Activated naive CD4-positive, alpha-beta T cell treated with anti-CD3 and anti-CD28 coated beads for 36 hours (primary cell): ENCODE measurements around the gene BYSL. TPM values are rescaled to one million over a fixed set of nuclear protein-coding genes. Genes with fewer than 3 reads are reported as not detected.

Source experiments
- CTCF ChIA-PET: fragments of 350-600 bp; sonication (Branson Sonifier 250); formaldehyde crosslinking; loops from one replicate; lab custom pipeline; 2021; ENCODE audit warnings: antibody characterized with exemption; lab: Charles Lee
- DNase-seq: peaks from one replicate; pipeline ENCODE4 v3.0.0-alpha.2; 2020
- H3K27ac Mint-ChIP-seq: one replicate; pipeline ENCODE4 v1.8.0; 2021; ENCODE audit warnings: mild to moderate bottlenecking, mixed read lengths
- H3K27me3 Mint-ChIP-seq: one replicate; pipeline ENCODE4 v1.8.0; 2021; ENCODE audit warnings: low read depth, mixed read lengths
- H3K36me3 Mint-ChIP-seq: one replicate; pipeline ENCODE4 v1.8.0; 2021; ENCODE audit warnings: low read depth, mixed read lengths
- H3K4me1 Mint-ChIP-seq: one replicate; pipeline ENCODE4 v1.8.0; 2021; ENCODE audit warnings: low read depth, mixed read lengths
- H3K4me3 Mint-ChIP-seq: one replicate; pipeline ENCODE4 v1.8.0; 2021; ENCODE audit warnings: mild to moderate bottlenecking, moderate library complexity, mixed read lengths
- H3K9me3 Mint-ChIP-seq: one replicate; pipeline ENCODE4 v1.8.0; 2021; ENCODE audit warnings: mixed read lengths
- intact Hi-C: fragments of 100-400 bp; cut with micrococcal nuclease; formaldehyde crosslinking; loops from one replicate; pipeline ENCODE4 v1.15.1; 2023
- total RNA-seq, 2 experiments: library from RNA; stranded (reverse); gene quantifications; one replicate each; pipeline ENCODE4 v1.2.3, GENCODE V29; 2021

BYSL gene
- total RNA-seq, 2 experiments from 2014 or later: 49.8 TPM

GRCh38 chr6:41966961-41967311, 45.6 kb downstream of the BYSL start:
- H3K27ac Mint-ChIP-seq: peak overlapping the region; percentile 98
- no peak overlapping the region for H3K4me3 Mint-ChIP-seq
- H3K9me3 Mint-ChIP-seq: peaks cover 3% of the 10 kb centered on the region
- DNase-seq: peak; percentile 46
- peaks cover 91% of the 10 kb centered on the region for H3K4me1 Mint-ChIP-seq
- peaks cover 5% of the 10 kb centered on the region for H3K36me3 Mint-ChIP-seq
- CTCF ChIA-PET: interaction anchor here (1.7 to 3.1 kb wide), 2 partner anchors 10 to 25 kb away, joined by 7 to 10 read pairs; partner anchors contain the start of gene CCND3
- intact Hi-C loops: no loop called here
- no peaks in the 10 kb centered on the region for H3K27me3 Mint-ChIP-seq

- H3K4me1 Mint-ChIP-seq: peaks cover 92% of the 10 kb centered on the region
Observed at GRCh38 chr6:41967312-41968287, 46.3 kb downstream of the BYSL start.

GRCh38 chr6:41970436-41970846, 49.1 kb downstream of the BYSL start:
- H3K9me3 Mint-ChIP-seq: no peaks in the 10 kb centered on the region
- DNase-seq: peak; percentile 82
- CTCF ChIA-PET: interaction anchor here (0.9 to 1.2 kb wide), 2 partner anchors 60 to 69 kb away, joined by 3 to 4 read pairs; no protein-coding TSS in a partner anchor
- intact Hi-C loops: loop anchor here (1.0 kb wide), 1 partner anchor 12 kb away; no protein-coding TSS in a partner anchor
- peak overlapping the region; percentile 98 for H3K27ac Mint-ChIP-seq
- peak overlapping the region; percentile 14 for H3K4me3 Mint-ChIP-seq
- peaks cover 93% of the 10 kb centered on the region for H3K4me1 Mint-ChIP-seq
- H3K36me3 Mint-ChIP-seq: peaks cover 10% of the 10 kb centered on the region
- no peaks in the 10 kb centered on the region for H3K27me3 Mint-ChIP-seq

More at GRCh38 chr6:41967312-41968287, 46.3 kb downstream of the BYSL start:
- CTCF ChIA-PET: interaction anchor here (0.9 to 3.1 kb wide), 6 partner anchors 10 to 75 kb away, joined by 3 to 13 read pairs (median 6); partner anchors contain the start of gene CCND3
- no peak overlapping the region for H3K4me3 Mint-ChIP-seq
- peak; percentile 35 for DNase-seq
- peaks cover 8% of the 10 kb centered on the region for H3K36me3 Mint-ChIP-seq
- peak overlapping the region; percentile 98 for H3K27ac Mint-ChIP-seq
- no peaks in the 10 kb centered on the region for H3K27me3 Mint-ChIP-seq
- intact Hi-C loops: loop anchor here (1.0 kb wide), 1 partner anchor 10 kb away; no protein-coding TSS in a partner anchor
- peaks cover 3% of the 10 kb centered on the region for H3K9me3 Mint-ChIP-seq

- no peaks in the 10 kb centered on the region for H3K27me3 Mint-ChIP-seq
- CTCF ChIA-PET: interaction anchor here (0.7 to 1.6 kb wide), 3 partner anchors 9 to 33 kb away, joined by 3 to 4 read pairs (median 4); no protein-coding TSS in a partner anchor
- intact Hi-C loops: no loop called here
Observed at GRCh38 chr6:41972826-41973225, 51.5 kb downstream of the BYSL start.

GRCh38 chr6:41974281-41974825, 53.1 kb downstream of the BYSL start:
- Mint-ChIP-seq H3K9me3 (no peaks in the 10 kb centered on the region), H3K27ac (peak overlapping the region; percentile 100), H3K27me3 (no peaks in the 10 kb centered on the region), H3K4me1 (peaks cover 89% of the 10 kb centered on the region), H3K4me3 (no peak overlapping the region), H3K36me3 (peaks cover 17% of the 10 kb centered on the region)
- intact Hi-C loops: no loop called here
- DNase-seq: peak; percentile 4
- CTCF ChIA-PET: no interaction called here

More at GRCh38 chr6:41972826-41973225, 51.5 kb downstream of the BYSL start:
- Mint-ChIP-seq H3K9me3 (no peaks in the 10 kb centered on the region), H3K4me1 (peaks cover 94% of the 10 kb centered on the region), H3K36me3 (peaks cover 17% of the 10 kb centered on the region), H3K4me3 (no peak overlapping the region), H3K27ac (peak overlapping the region; percentile 98)
- no peak for DNase-seq

GRCh38 chr6:41975276-41975675, 54.0 kb downstream of the BYSL start:
- Mint-ChIP-seq H3K4me1 (peaks cover 88% of the 10 kb centered on the region), H3K36me3 (peaks cover 17% of the 10 kb centered on the region), H3K27me3 (no peaks in the 10 kb centered on the region), H3K4me3 (peak overlapping the region; percentile 78), H3K27ac (peak overlapping the region; percentile 100), H3K9me3 (no peaks in the 10 kb centered on the region)
- intact Hi-C loops: no loop called here
- CTCF ChIA-PET: interaction anchor here (1.0 kb wide), 1 partner anchor 16 kb away, joined by 3 read pairs; no protein-coding TSS in a partner anchor
- DNase-seq: peak; percentile 32

GRCh38 chr6:41976794-41977484, 55.6 kb downstream of the BYSL start:
- Mint-ChIP-seq H3K4me1 (peaks cover 80% of the 10 kb centered on the region), H3K27ac (peak overlapping the region; percentile 100), H3K9me3 (peaks cover 3% of the 10 kb centered on the region), H3K27me3 (no peaks in the 10 kb centered on the region), H3K36me3 (peaks cover 17% of the 10 kb centered on the region), H3K4me3 (peak overlapping the region; percentile 78)
- CTCF ChIA-PET: interaction anchor here (0.7 to 3.4 kb wide), 11 partner anchors 9 to 189 kb away, joined by 3 to 10 read pairs (median 3); no protein-coding TSS in a partner anchor
- intact Hi-C loops: loop anchor here (1.0 to 2.0 kb wide), 5 partner anchors 9 to 62 kb away; no protein-coding TSS in a partner anchor
- peak; percentile 81 for DNase-seq

Other genes with a start within 250 kb of the BYSL start
- 1 to 10 TPM; 5.7 to 7.9 TPM for gene TFEB, start 185.9 kb upstream of the BYSL start, total RNA-seq
- not detected for gene PGC, start 174.1 kb upstream of the BYSL start, total RNA-seq
- 1 to 10 TPM; 4.0 to 4.2 TPM for gene FRS3, start 141.6 kb upstream of the BYSL start, total RNA-seq
- under 1 TPM in 1 of 2 experiments, not detected in 1; 0.52 TPM for gene PRICKLE4, start 140.7 kb upstream of the BYSL start, total RNA-seq
- gene TOMM6, start 133.8 kb upstream of the BYSL start, total RNA-seq: 100 to 1,000 TPM; 285 to 299 TPM
- 1 to 10 TPM; 8.3 to 8.4 TPM for gene USP49, start 26.1 kb upstream of the BYSL start, total RNA-seq
- 10 to 100 TPM; 24.0 to 27.4 TPM for gene MED20, start 360 bp upstream of the BYSL start, total RNA-seq
- gene CCND3, start 20.3 kb downstream of the BYSL start, total RNA-seq: 1,000 to 10,000 TPM; 1,152 to 1,165 TPM
- gene TAF8, start 129.0 kb downstream of the BYSL start, total RNA-seq: 10 to 100 TPM; 67.3 to 68.5 TPM
- under 1 TPM; 0.12 to 0.14 TPM for gene C6orf132, start 221.1 kb downstream of the BYSL start, total RNA-seq